K562 (cell line): ENCODE data around the gene LRMDA. TPM values are rescaled to one million over a fixed set of nuclear protein-coding genes. Genes with fewer than 3 reads are reported as not detected.

ENCODE experiments used
- ATAC-seq: fragments of 200-7000 bp; cut with Tn5 transposase; 3 replicates; pipeline ENCODE4 v1.9.1; 2020; ENCODE audit warnings: moderate library complexity
- BruUV-seq: library from RNA; stranded (reverse); fragments of 400-500 nt; replicated peaks from 2 replicates; lab custom pipeline; 2021; lab: Mats Ljungman, UMichigan
- CTCF ChIA-PET: fragments of 300-600 bp; formaldehyde crosslinking; extraction: SDS; loops from one replicate; lab custom pipeline; 2021; ENCODE audit warnings: low intra/inter-chr PET ratio; lab: Yijun Ruan, JAX
- POLR2A ChIA-PET: fragments of 300-600, 350-650 bp; sonication (Branson Sonifier 250); formaldehyde crosslinking; extraction: SDS; loops from one replicate; lab custom pipeline; 2021; ENCODE audit warnings: antibody characterized with exemption, inconsistent platforms; lab: Yijun Ruan, JAX
- DNase-seq, 4 experiments: peaks; one replicate each; pipeline versions ENCODE4 v3.0.0 to v3.0.0-alpha.2; 2011 to 2018; ENCODE audit warnings: low spot score in 3 of 4, mixed read lengths in 3 of 4; ENCODE audit errors: extremely low read depth in 1 of 4
- FAIRE-seq: peaks from 2 replicates; lab custom pipeline; 2011; peaks lifted over from hg19 to GRCh38; lab: Jason Lieb, UNC
- H2AFZ ChIP-seq: 2 replicates; pipeline ENCODE4 v1.6.0; 2011; ENCODE audit warnings: low read depth, low read length, control low read depth, inconsistent platforms
- H3K27ac ChIP-seq: fragments of 200-600 bp; 3 replicates; pipeline ENCODE4 v1.8.0; 2011; ENCODE audit warnings: low read depth, mild to moderate bottlenecking, control low read depth, inconsistent platforms, low read length, moderate library complexity, mixed read lengths; ENCODE audit errors: extremely low read depth
- H3K27me3 ChIP-seq, 2 experiments: fragments of 300-600 bp in 1 of 2; 2 replicates in 1 of 2; 3 replicates in 1 of 2; pipeline versions ENCODE4 v1.6.0 to v1.8.0; 2011; ENCODE audit warnings: inconsistent platforms in 2 of 2, low read length in 2 of 2, mild to moderate bottlenecking in 1 of 2, mixed read lengths in 1 of 2, moderate library complexity in 1 of 2; ENCODE audit not compliant: control insufficient read depth in 2 of 2, insufficient read depth in 2 of 2
- H3K36me3 ChIP-seq: fragments of 300-600 bp; 3 replicates; pipeline ENCODE4 v1.8.0; 2011; ENCODE audit warnings: mild to moderate bottlenecking, low read length, inconsistent platforms; ENCODE audit not compliant: control insufficient read depth, insufficient read depth
- H3K4me1 ChIP-seq, 2 experiments: fragments of 200-600 bp in 1 of 2; replicated peaks in 1 of 2; 2 replicates in 1 of 2; 3 replicates in 1 of 2; pipeline versions ENCODE4 v1.5.1 to v1.8.0; 2011; ENCODE audit warnings: inconsistent platforms in 2 of 2, low read length in 2 of 2, mild to moderate bottlenecking in 1 of 2, mixed read lengths in 1 of 2, moderate library complexity in 1 of 2; ENCODE audit not compliant: control insufficient read depth in 2 of 2, insufficient read depth in 2 of 2
- H3K4me2 ChIP-seq: 2 replicates; pipeline ENCODE4 v1.6.1; 2011; ENCODE audit warnings: low read length, control low read depth, inconsistent platforms, mixed read lengths; ENCODE audit not compliant: insufficient read depth
- H3K4me3 ChIP-seq: fragments of 200-600 bp; sonication (generic), shearing (Covaris generic); 2 replicates; pipeline ENCODE4 v1.5.1; 2016; ENCODE audit warnings: control low read depth, inconsistent platforms
- H3K79me2 ChIP-seq: fragments of 200-600 bp; 3 replicates; pipeline ENCODE4 v1.8.0; 2011; ENCODE audit warnings: low read length, inconsistent platforms; ENCODE audit not compliant: control insufficient read depth, insufficient read depth
- H3K9ac ChIP-seq, 2 experiments: 2 replicates each; pipeline versions ENCODE4 v1.6.0 to v1.6.1; 2011; ENCODE audit warnings: low read depth in 2 of 2, low read length in 2 of 2, control low read depth in 1 of 2, inconsistent platforms in 1 of 2, mild to moderate bottlenecking in 1 of 2, mixed read lengths in 1 of 2; ENCODE audit not compliant: insufficient read depth in 1 of 2
- H3K9me1 ChIP-seq: one replicate; pipeline ENCODE4 v1.6.0; 2011; ENCODE audit warnings: inconsistent platforms, mild to moderate bottlenecking, low read length, moderate library complexity; ENCODE audit not compliant: control insufficient read depth, insufficient read depth
- H3K9me3 ChIP-seq: replicated peaks from 2 replicates; pipeline ENCODE4 v1.5.1; 2011; ENCODE audit warnings: low read depth, low read length, inconsistent platforms; ENCODE audit not compliant: control insufficient read depth, insufficient read depth
- H4K20me1 ChIP-seq: replicated peaks from 2 replicates; pipeline ENCODE4 v1.6.1; 2011; ENCODE audit warnings: low read length, inconsistent platforms, mixed read lengths; ENCODE audit not compliant: control insufficient read depth, insufficient read depth
- HMBOX1 ChIP-seq: sonication (generic); IDR thresholded peaks from 2 replicates; pipeline ENCODE4 v1.6.1; 2016
- NFIC ChIP-seq: fragments of 450-650 bp; IDR thresholded peaks from 2 replicates; pipeline ENCODE4 v1.6.1; 2017; ENCODE audit warnings: mild to moderate bottlenecking, inconsistent platforms
- NFIX ChIP-seq: fragments of 250-450 bp; sonication (Bioruptor Pico); IDR thresholded peaks from 2 replicates; pipeline ENCODE4 v1.4.0; 2020; ENCODE audit warnings: low read depth, mild to moderate bottlenecking, moderate library complexity
- SMAD3 ChIP-seq: fragments of 450-650 bp; formaldehyde crosslinking; conservative IDR thresholded peaks from 2 replicates; pipeline ENCODE4 v1.4.0; 2020; ENCODE audit warnings: mild to moderate bottlenecking
- WGBS: fragments of 100-300 bp; shearing (Covaris generic); methylation state at CpG from one replicate; pipeline ENCODE4 v1.1.6; 2016; ENCODE audit warnings: low coverage, mixed read lengths; ENCODE audit not compliant: insufficient coverage; ENCODE audit errors: missing lambda C conversion rate; 5-methylcytosine and 5-hydroxymethylcytosine counted together
- in situ Hi-C: fragments of 300-500 bp; cut with MboI; formaldehyde crosslinking; loops from 4 replicates; pipeline ENCODE4 v1.15.0; 2018; ENCODE audit warnings: inconsistent platforms, mixed read lengths
- intact Hi-C: fragments of 100-400 bp; cut with micrococcal nuclease; formaldehyde crosslinking; loops from 2 replicates; pipeline ENCODE4 v1.14.2; 2022
- polyA plus RNA-seq, 8 experiments: library from polyadenylated mRNA; depleted of rRNA in 4 of 8; stranded (reverse) in 5 of 8; unstranded in 3 of 8; fragments of >200 nt; fragmentation: Nextera tagmentation in 2 of 8; fragmentation: Illumina TruSeq in 1 of 8; extraction: Ambion mirVana in 2 of 8; extraction: Trizol in 1 of 8; gene quantifications; 2 replicates each; pipeline versions ENCODE4 v1.2.1 to v1.2.3, GENCODE V29; 2011 to 2014; ENCODE audit warnings: inconsistent platforms in 1 of 8, missing spikeins in 1 of 8
- total RNA-seq, 7 experiments: library from RNA; depleted of rRNA in 6 of 7; stranded (reverse); fragments of >200 nt in 6 of 7; fragmentation: Illumina TruSeq in 2 of 7; extraction: Trizol in 2 of 7; gene quantifications; 2 replicates each; pipeline versions ENCODE4 v1.2.1 to v1.2.3, GENCODE V29; 2011 to 2021; ENCODE audit warnings: low replicate concordance in 1 of 7
- TF ChIP-seq, protein P1 (sequence below): fragments of 150-350 bp; conservative IDR thresholded peaks from 2 replicates; pipeline ENCODE4 v1.6.1; 2014; ENCODE audit warnings: low read length

The LRMDA gene
- total and polyA plus RNA-seq, 9 of the 15 experiments (the other 6 are each of a cell fraction or from before 2014, with no cell fraction given), result 0.25 TPM; not detected in 8

DNA sequence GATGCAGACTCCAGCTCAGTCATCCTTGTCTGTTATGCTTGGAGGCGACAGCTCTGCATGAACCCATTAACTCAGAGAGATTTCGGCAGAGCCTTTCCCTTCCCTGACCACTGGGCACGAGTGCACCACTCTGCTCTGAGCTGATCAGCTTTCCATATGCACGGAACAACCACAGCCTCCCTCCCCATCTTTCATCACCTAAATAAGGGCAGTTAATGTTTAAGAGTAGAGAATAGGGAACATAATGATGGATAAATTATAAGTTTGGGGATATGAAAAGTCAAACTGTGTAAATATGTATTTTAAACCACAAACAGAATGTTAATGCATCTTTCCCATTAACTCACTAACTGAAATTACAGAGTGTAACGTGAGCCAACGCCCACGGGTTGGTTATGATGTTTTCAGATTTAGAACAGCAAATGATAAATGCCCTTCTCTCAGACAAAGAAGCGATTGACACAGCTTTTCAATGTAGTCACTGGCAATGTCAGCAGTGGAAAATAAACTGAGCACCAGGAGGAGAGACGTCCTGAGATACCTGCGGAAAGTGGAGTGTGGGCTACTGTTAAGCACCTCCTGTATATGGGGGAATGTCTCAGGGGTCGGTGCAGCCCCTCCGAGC lies 658.2 kb downstream of the LRMDA start (continued):
- TF ChIP-seq, protein P1, sequence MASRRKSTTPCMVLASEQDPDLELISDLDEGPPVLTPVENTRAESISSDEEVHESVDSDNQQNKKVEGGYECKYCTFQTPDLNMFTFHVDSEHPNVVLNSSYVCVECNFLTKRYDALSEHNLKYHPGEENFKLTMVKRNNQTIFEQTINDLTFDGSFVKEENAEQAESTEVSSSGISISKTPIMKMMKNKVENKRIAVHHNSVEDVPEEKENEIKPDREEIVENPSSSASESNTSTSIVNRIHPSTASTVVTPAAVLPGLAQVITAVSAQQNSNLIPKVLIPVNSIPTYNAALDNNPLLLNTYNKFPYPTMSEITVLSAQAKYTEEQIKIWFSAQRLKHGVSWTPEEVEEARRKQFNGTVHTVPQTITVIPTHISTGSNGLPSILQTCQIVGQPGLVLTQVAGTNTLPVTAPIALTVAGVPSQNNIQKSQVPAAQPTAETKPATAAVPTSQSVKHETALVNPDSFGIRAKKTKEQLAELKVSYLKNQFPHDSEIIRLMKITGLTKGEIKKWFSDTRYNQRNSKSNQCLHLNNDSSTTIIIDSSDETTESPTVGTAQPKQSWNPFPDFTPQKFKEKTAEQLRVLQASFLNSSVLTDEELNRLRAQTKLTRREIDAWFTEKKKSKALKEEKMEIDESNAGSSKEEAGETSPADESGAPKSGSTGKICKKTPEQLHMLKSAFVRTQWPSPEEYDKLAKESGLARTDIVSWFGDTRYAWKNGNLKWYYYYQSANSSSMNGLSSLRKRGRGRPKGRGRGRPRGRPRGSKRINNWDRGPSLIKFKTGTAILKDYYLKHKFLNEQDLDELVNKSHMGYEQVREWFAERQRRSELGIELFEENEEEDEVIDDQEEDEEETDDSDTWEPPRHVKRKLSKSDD, result no peak
- no peak for TF ChIP-seq HMBOX1

DNA sequence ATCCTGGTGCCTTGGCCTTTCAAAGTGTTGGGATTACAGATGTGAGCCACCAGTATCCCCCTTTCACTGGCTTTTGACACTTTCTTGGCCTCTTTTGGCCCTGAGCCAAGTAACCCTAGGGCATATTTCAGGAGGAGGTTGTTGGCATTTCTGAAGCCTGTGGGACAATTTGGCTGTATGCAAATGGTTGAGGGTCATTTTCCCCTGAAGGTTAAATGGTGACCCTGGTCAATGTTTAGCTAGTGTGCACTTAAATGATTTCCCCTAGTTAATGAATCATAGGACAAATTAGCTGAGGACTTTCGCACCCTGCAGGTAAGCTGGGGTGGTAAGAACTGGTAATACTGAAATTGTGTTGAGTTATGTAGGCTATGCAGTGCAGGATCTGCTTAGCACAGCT lies 660.5 kb downstream of the LRMDA start:
- FAIRE-seq (no peak), ATAC-seq (no peak), DNase-seq (no peak)
- Histone ChIP-seq H3K27ac (no peak overlapping the region), H3K27me3 (no peaks in the 10 kb centered on the region), H3K9me1 (no peaks in the 10 kb centered on the region), H2AFZ (no peak overlapping the region), H3K4me3 (no peak overlapping the region), H3K36me3 (no peaks in the 10 kb centered on the region), H3K9me3 (no peaks in the 10 kb centered on the region), H3K4me1 (no peaks in the 10 kb centered on the region), H3K4me2 (no peak overlapping the region), H3K9ac (no peak overlapping the region)
- POLR2A ChIA-PET, result no interaction called here
- whole genome bisulfite sequencing, result 0% methylated on average over 1 of the region's 1 CpG
- no TSS peak for BruUV-seq
- in situ Hi-C loops, result no loop called here
- TF ChIP-seq SMAD3 (no peak), NFIC (peak; percentile 94), NFIX (CRISPR knock-in tag) (peak; percentile 76)
- TF ChIP-seq, all 486 proteins: peak for 2
- Histone ChIP-seq H3K79me2 (no peaks in the 10 kb centered on the region), H4K20me1 (no peaks in the 10 kb centered on the region)
- CTCF ChIA-PET, result no interaction called here
- intact Hi-C loops, result no loop called here
